Spleen (tissue), 7 donors: ENCODE data around the gene RAB11A.

Experiments used
- POLR2A ChIP-seq, 3 donors: fragments of 450-650 bp; IDR thresholded peaks; one replicate each; pipeline ENCODE4 v1.5.1; 2017; ENCODE audit warnings: antibody characterized with exemption in 3 of 3, mild to moderate bottlenecking in 1 of 3
- TF ChIP-seq, protein P1 (sequence below), 11 experiments: fragments of 200-600 bp in 7 of 11; fragments of 450-650 bp in 4 of 11; sonication (generic) in 4 of 11; IDR thresholded peaks in 8 of 11; conservative IDR thresholded peaks in 3 of 11; 1 replicate in 7 of 11; 2 replicates in 4 of 11; pipeline versions ENCODE4 v1.4.0 to v1.8.0; 2016 to 2021; ENCODE audit warnings: antibody characterized with exemption in 11 of 11, inconsistent platforms in 4 of 11, mild to moderate bottlenecking in 1 of 11
- donor health status: DM: no; HTN: no; CAD: no; lungs with moderate emphysema.
- donor health status: DM: no; HTN: no; CAD: no.
- donor health status: DM: no; HTN: no; CAD: no.

- TF ChIP-seq, protein P1, sequence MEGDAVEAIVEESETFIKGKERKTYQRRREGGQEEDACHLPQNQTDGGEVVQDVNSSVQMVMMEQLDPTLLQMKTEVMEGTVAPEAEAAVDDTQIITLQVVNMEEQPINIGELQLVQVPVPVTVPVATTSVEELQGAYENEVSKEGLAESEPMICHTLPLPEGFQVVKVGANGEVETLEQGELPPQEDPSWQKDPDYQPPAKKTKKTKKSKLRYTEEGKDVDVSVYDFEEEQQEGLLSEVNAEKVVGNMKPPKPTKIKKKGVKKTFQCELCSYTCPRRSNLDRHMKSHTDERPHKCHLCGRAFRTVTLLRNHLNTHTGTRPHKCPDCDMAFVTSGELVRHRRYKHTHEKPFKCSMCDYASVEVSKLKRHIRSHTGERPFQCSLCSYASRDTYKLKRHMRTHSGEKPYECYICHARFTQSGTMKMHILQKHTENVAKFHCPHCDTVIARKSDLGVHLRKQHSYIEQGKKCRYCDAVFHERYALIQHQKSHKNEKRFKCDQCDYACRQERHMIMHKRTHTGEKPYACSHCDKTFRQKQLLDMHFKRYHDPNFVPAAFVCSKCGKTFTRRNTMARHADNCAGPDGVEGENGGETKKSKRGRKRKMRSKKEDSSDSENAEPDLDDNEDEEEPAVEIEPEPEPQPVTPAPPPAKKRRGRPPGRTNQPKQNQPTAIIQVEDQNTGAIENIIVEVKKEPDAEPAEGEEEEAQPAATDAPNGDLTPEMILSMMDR (IDR thresholded peaks at IDR 0.05 in 8 of 11, conservative IDR thresholded peaks at IDR 0.05 in 3 of 11): peak; percentile 23 to 73 (median 57)
- TF ChIP-seq POLR2A (IDR thresholded peaks at IDR 0.05): no peak
These were observed 40.0 kb upstream of the RAB11A start for GRCh38 chr15:65829130-65829764.
